Panc1 (cell line): ENCODE measurements around the gene QSOX1. TPM values are rescaled to one million over a fixed set of nuclear protein-coding genes. Genes with fewer than 3 reads are reported as not detected.

Experiments used
- ATAC-seq: fragments of 200-7000 bp; cut with Tn5 transposase; 2 replicates; pipeline ENCODE4 v1.9.1; 2020; ENCODE audit warnings: mild to moderate bottlenecking, moderate library complexity
- BruUV-seq: library from RNA; stranded (reverse); fragments of 400-500 nt; replicated peaks from 2 replicates; lab custom pipeline; 2021; lab: Mats Ljungman, UMichigan
- CTCF ChIA-PET: fragments of 300-600 bp; sonication (Branson Sonifier 250); formaldehyde crosslinking; loops from one replicate; lab custom pipeline; 2022; ENCODE audit warnings: antibody characterized with exemption; lab: Charles Lee
- POLR2A ChIA-PET: fragments of 300-600 bp; sonication (Branson Sonifier 250); formaldehyde crosslinking; loops from one replicate; lab custom pipeline; 2022; ENCODE audit warnings: antibody characterized with exemption; lab: Charles Lee
- DNase-seq: peaks from one replicate; pipeline ENCODE4 v3.0.0-alpha.2; 2010; ENCODE audit warnings: low read depth, low spot score
- H3K27ac ChIP-seq: 2 replicates; pipeline ENCODE4 v1.5.1; 2011; ENCODE audit warnings: mild to moderate bottlenecking, low read length, inconsistent platforms
- H3K27me3 ChIP-seq: fragments of 200-500 bp; sonication (Bioruptor generic); 2 replicates; pipeline ENCODE4 v1.6.0; 2014; ENCODE audit warnings: low read length, inconsistent platforms; ENCODE audit not compliant: control insufficient read depth, insufficient read depth
- H3K36me3 ChIP-seq: fragments of 200-500 bp; sonication (Bioruptor generic); 2 replicates; pipeline ENCODE4 v1.5.1; 2014; ENCODE audit warnings: inconsistent platforms, mild to moderate bottlenecking, low read length, moderate library complexity; ENCODE audit not compliant: control insufficient read depth, insufficient read depth
- H3K4me1 ChIP-seq: 2 replicates; pipeline ENCODE4 v1.5.1; 2011; ENCODE audit warnings: inconsistent platforms, mild to moderate bottlenecking, low read length, moderate library complexity; ENCODE audit not compliant: control insufficient read depth, insufficient read depth
- H3K4me3 ChIP-seq, 2 experiments: 2 replicates each; pipeline ENCODE4 v1.5.1; 2011 to 2012; ENCODE audit warnings: low read depth in 2 of 2, low read length in 2 of 2, mild to moderate bottlenecking in 2 of 2, inconsistent platforms in 1 of 2, moderate library complexity in 1 of 2
- H3K9me3 ChIP-seq: fragments of 200-500 bp; sonication (Bioruptor generic); 2 replicates; pipeline ENCODE4 v1.5.1; 2014; ENCODE audit warnings: low read depth, mild to moderate bottlenecking, inconsistent platforms, low read length, moderate library complexity; ENCODE audit not compliant: control insufficient read depth, insufficient read depth
- CTCF ChIP-seq: fragments of 450-650 bp; IDR thresholded peaks from 2 replicates; pipeline ENCODE4 v1.5.1; 2017; ENCODE audit warnings: mild to moderate bottlenecking
- POLR2AphosphoS5 ChIP-seq: IDR thresholded peaks from 2 replicates; pipeline ENCODE4 v1.6.1; 2012; ENCODE audit warnings: mild to moderate bottlenecking, low read depth, low read length, moderate library complexity
- REST ChIP-seq, 2 experiments: IDR thresholded peaks; 2 replicates each; pipeline ENCODE4 v1.6.1; 2011 to 2012; ENCODE audit warnings: low read depth in 2 of 2, control low read depth in 1 of 2, low read length in 1 of 2, mild to moderate bottlenecking in 1 of 2, moderate library complexity in 1 of 2; ENCODE audit not compliant: insufficient read depth in 1 of 2
- SIN3A ChIP-seq: IDR thresholded peaks from 2 replicates; pipeline ENCODE4 v1.6.1; 2012; ENCODE audit warnings: low read depth, mild to moderate bottlenecking, low read length, moderate library complexity, borderline replicate concordance; ENCODE audit not compliant: insufficient read depth
- TCF7L2 ChIP-seq: IDR thresholded peaks from 2 replicates; pipeline ENCODE4 v1.6.1; 2011; ENCODE audit warnings: mild to moderate bottlenecking, low read depth, low read length, inconsistent platforms
- in situ Hi-C: cut with HindIII; loops from 2 replicates; pipeline ENCODE4 v1.10.0; 2016; ENCODE audit warnings: low sequenced_read_pairs, low pct_unique_long_range_greater_than_20kb
- intact Hi-C: fragments of 100-400 bp; cut with micrococcal nuclease; formaldehyde crosslinking; loops from one replicate; pipeline ENCODE4 v1.10.0; 2022; ENCODE audit not compliant: unreplicated experiment
- total RNA-seq: library from RNA; stranded (reverse); gene quantifications from one replicate; pipeline ENCODE4 v1.2.1, GENCODE V29; 2021; ENCODE audit not compliant: unreplicated experiment

QSOX1 gene
- total RNA-seq, 1 experiment from 2014 or later = 152 TPM

GRCh38 chr1:180130651-180131050 lies 24.0 kb upstream of the QSOX1 start:
- Histone ChIP-seq H3K9me3 (no peaks in the 10 kb centered on the region), H3K36me3 (no peaks in the 10 kb centered on the region), H3K27me3 (no peaks in the 10 kb centered on the region), H3K4me3 (no peak overlapping the region), H3K4me1 (peaks cover 9% of the 10 kb centered on the region), H3K27ac (no peak overlapping the region)
- POLR2A ChIA-PET = no interaction called here
- in situ Hi-C loops = no loop called here
- intact Hi-C loops = no loop called here
- ATAC-seq = no peak
- CTCF ChIA-PET = no interaction called here
- no peak for DNase-seq
- no peak for TF ChIP-seq TCF7L2
- TF ChIP-seq SIN3A = no peak
- TF ChIP-seq CTCF = no peak
- TF ChIP-seq REST (IDR thresholded peaks at IDR 0.05; ENCODE audit: insufficient read depth in 1 of 2, low read depth in 2 of 2, low read length in 1 of 2) = no peak
- TF ChIP-seq POLR2AphosphoS5 = no peak
- BruUV-seq = no TSS peak

GRCh38 chr1:180131510-180131909 lies 23.2 kb upstream of the QSOX1 start:
- ChIA-PET CTCF (no interaction called here), POLR2A (no interaction called here)
- BruUV-seq = no TSS peak
- H3K4me3 ChIP-seq = no peak overlapping the region
- H3K9me3 ChIP-seq = no peaks in the 10 kb centered on the region
- no peak for ATAC-seq
- DNase-seq = no peak
- no peaks in the 10 kb centered on the region for H3K27me3 ChIP-seq
- intact Hi-C loops (no loop called here), in situ Hi-C loops (no loop called here)
- TF ChIP-seq SIN3A (no peak), POLR2AphosphoS5 (no peak), REST (IDR thresholded peaks at IDR 0.05; ENCODE audit: insufficient read depth in 1 of 2, low read depth in 2 of 2, low read length in 1 of 2) (no peak), CTCF (no peak), TCF7L2 (no peak)
- no peak overlapping the region for H3K27ac ChIP-seq
- H3K4me1 ChIP-seq = peaks cover 5% of the 10 kb centered on the region
- no peaks in the 10 kb centered on the region for H3K36me3 ChIP-seq
